Sigmoid colon (tissue), 7 donors: Measurements from ENCODE around the gene CNNM2. TPM values are rescaled to one million over a fixed set of nuclear protein-coding genes. Genes with fewer than 3 reads are reported as not detected.

Experiments used
- DNase-seq: peaks from one replicate; pipeline ENCODE4 v3.0.0-alpha.2; 2019
- H3K27ac ChIP-seq, 4 donors: fragments of 200-600 bp; sonication (generic); one replicate each; pipeline ENCODE4 v1.5.1; 2016 to 2019; ENCODE audit warnings: mild to moderate bottlenecking in 1 of 4
- H3K27me3 ChIP-seq, 3 donors: fragments of 200-600 bp; sonication (generic); one replicate each; pipeline ENCODE4 v1.5.1; 2019; ENCODE audit warnings: mild to moderate bottlenecking in 1 of 3
- H3K36me3 ChIP-seq, 4 donors: fragments of 200-600 bp; sonication (generic); one replicate each; pipeline ENCODE4 v1.5.1; 2016 to 2019
- H3K4me1 ChIP-seq, 4 donors: fragments of 200-600 bp; sonication (generic); one replicate each; pipeline ENCODE4 v1.5.1; 2017 to 2019
- H3K4me3 ChIP-seq, 4 donors: fragments of 200-600 bp; sonication (generic); one replicate each; pipeline ENCODE4 v1.5.1; 2017 to 2019; ENCODE audit warnings: mild to moderate bottlenecking in 2 of 4, moderate library complexity in 1 of 4
- H3K9me3 ChIP-seq, 4 donors: fragments of 200-600 bp in 3 of 4; sonication (generic) in 3 of 4; one replicate each; pipeline versions ENCODE4 v1.5.1 to v1.6.1; 2013 to 2019
- EP300 ChIP-seq, 4 donors: sonication (generic); formaldehyde crosslinking; IDR thresholded peaks; one replicate each; pipeline ENCODE4 v1.6.1; 2017; ENCODE audit warnings: antibody characterized with exemption in 4 of 4
- POLR2A ChIP-seq, 2 donors: fragments of 450-650 bp; IDR thresholded peaks; one replicate each; pipeline ENCODE4 v1.6.1; 2016; ENCODE audit warnings: antibody characterized with exemption in 2 of 2, mild to moderate bottlenecking in 2 of 2, moderate library complexity in 2 of 2
- POLR2AphosphoS5 ChIP-seq, 4 donors: sonication (generic); formaldehyde crosslinking; IDR thresholded peaks; one replicate each; pipeline ENCODE4 v1.6.1; 2017; ENCODE audit warnings: antibody characterized with exemption in 4 of 4
- WGBS, 2 donors: extraction: QIAGEN DNeasy Blood & Tissue Kit; methylation state at CpG; one replicate each; pipeline ENCODE4 v1.1.7; 2013; 5-methylcytosine and 5-hydroxymethylcytosine counted together
- intact Hi-C: fragments of 100-400 bp; cut with DNase I; formaldehyde crosslinking; loops from one replicate; pipeline ENCODE4 v1.15.1; 2023
- polyA plus RNA-seq, 3 donors: library from polyadenylated mRNA; stranded (reverse); fragments of 200-250 nt; gene quantifications; one replicate each; pipeline ENCODE4 v1.2.3, GENCODE V29; 2013
- total RNA-seq, 4 donors: library from RNA; depleted of rRNA; stranded (reverse); fragments of >200 nt; gene quantifications; one replicate each; pipeline ENCODE4 v1.1.0, GENCODE V29; 2016
- TF ChIP-seq, protein P1 (sequence below), 4 experiments: fragments of 450-650 bp in 3 of 4; fragments of 200-600 bp in 1 of 4; IDR thresholded peaks; one replicate each; pipeline ENCODE4 v1.5.1; 2016 to 2019; ENCODE audit warnings: antibody characterized with exemption in 4 of 4, mild to moderate bottlenecking in 3 of 4, moderate library complexity in 2 of 4
- donor health status: healthy with polysubstance abuse.
- donor health status: Bipolar disorder and iron deficiency.
- donor health status: healthy.

CNNM2 gene
- total and polyA plus RNA-seq, 7 donors: 2.4 to 11.1 (median 5.8) TPM

DNA sequence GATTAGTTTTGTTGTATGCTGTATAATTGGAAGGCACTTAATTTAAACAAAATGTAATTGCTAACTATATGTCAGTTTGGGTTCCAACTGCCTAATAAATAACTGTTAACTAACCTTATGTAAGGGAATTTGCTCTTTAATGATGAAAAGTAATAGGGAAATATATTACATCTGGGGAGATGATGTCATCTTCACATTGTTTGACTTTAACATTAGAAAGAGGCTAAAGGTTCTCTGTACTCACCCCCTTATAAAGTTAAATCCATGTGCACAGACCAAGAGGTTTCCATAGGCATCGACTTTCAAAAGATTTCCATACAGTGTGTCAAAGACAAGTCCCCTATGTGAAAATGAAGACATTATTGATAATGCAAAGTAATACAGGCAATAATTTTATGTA is 187.4 kb downstream of the CNNM2 start:
- H3K27ac ChIP-seq: no peak overlapping the region
- H3K9me3 ChIP-seq: no peaks in the 10 kb centered on the region
- no peak overlapping the region for H3K4me3 ChIP-seq
- peaks cover 0 to 17% (median 10%) of the 10 kb centered on the region in 4 donors for H3K4me1 ChIP-seq
- H3K36me3 ChIP-seq: peaks cover 0 to 44% (median 13%) of the 10 kb centered on the region in 4 donors
- no peaks in the 10 kb centered on the region for H3K27me3 ChIP-seq
- 89 to 95% methylated on average over 1 of the region's 1 CpG for WGBS, 2 donors
- intact Hi-C loops: loop anchor here (10.0 kb wide), 1 partner anchor 139 kb away; the partner anchor contains the start of gene RPEL1
- TF ChIP-seq POLR2A (IDR thresholded peaks at IDR 0.05) (no peak), EP300 (IDR thresholded peaks at IDR 0.05) (no peak), POLR2AphosphoS5 (IDR thresholded peaks at IDR 0.05) (no peak)
- TF ChIP-seq, protein P1, sequence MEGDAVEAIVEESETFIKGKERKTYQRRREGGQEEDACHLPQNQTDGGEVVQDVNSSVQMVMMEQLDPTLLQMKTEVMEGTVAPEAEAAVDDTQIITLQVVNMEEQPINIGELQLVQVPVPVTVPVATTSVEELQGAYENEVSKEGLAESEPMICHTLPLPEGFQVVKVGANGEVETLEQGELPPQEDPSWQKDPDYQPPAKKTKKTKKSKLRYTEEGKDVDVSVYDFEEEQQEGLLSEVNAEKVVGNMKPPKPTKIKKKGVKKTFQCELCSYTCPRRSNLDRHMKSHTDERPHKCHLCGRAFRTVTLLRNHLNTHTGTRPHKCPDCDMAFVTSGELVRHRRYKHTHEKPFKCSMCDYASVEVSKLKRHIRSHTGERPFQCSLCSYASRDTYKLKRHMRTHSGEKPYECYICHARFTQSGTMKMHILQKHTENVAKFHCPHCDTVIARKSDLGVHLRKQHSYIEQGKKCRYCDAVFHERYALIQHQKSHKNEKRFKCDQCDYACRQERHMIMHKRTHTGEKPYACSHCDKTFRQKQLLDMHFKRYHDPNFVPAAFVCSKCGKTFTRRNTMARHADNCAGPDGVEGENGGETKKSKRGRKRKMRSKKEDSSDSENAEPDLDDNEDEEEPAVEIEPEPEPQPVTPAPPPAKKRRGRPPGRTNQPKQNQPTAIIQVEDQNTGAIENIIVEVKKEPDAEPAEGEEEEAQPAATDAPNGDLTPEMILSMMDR (IDR thresholded peaks at IDR 0.05): no peak
- no peak for DNase-seq

DNA sequence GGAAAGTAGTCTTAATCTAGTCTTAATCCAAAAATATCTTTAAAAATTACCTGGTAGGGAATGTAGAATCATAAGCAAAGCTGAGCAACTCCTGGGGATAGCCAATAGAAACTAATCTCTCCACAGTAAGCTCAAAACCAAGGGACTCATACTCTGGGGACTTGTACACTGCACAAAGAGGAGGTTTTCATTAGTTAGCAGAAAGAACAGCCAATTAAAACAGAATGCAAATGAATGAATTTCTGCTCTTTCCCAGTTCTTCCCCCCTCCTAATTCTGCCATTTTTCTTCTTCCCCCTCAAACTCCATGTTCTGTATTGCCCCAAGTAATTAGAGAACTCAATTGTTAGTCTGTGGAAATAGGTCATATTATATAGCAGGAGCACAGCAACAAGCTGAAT is 188.4 kb downstream of the CNNM2 start:
- no peak for DNase-seq
- peaks cover 0 to 28% (median 20%) of the 10 kb centered on the region in 4 donors for H3K4me1 ChIP-seq
- H3K27ac ChIP-seq: no peak overlapping the region
- H3K36me3 ChIP-seq: peaks cover 0 to 34% (median 9%) of the 10 kb centered on the region in 4 donors
- intact Hi-C loops: loop anchor here (10.0 kb wide), 1 partner anchor 138 kb away; the partner anchor contains the start of gene RPEL1
- H3K4me3 ChIP-seq: no peak overlapping the region
- H3K27me3 ChIP-seq: no peaks in the 10 kb centered on the region
- TF ChIP-seq, protein P1 (IDR thresholded peaks at IDR 0.05): no peak
- TF ChIP-seq POLR2A (IDR thresholded peaks at IDR 0.05): no peak
- TF ChIP-seq POLR2AphosphoS5 (IDR thresholded peaks at IDR 0.05): no peak
- TF ChIP-seq EP300 (IDR thresholded peaks at IDR 0.05): no peak
- H3K9me3 ChIP-seq: no peaks in the 10 kb centered on the region

DNA sequence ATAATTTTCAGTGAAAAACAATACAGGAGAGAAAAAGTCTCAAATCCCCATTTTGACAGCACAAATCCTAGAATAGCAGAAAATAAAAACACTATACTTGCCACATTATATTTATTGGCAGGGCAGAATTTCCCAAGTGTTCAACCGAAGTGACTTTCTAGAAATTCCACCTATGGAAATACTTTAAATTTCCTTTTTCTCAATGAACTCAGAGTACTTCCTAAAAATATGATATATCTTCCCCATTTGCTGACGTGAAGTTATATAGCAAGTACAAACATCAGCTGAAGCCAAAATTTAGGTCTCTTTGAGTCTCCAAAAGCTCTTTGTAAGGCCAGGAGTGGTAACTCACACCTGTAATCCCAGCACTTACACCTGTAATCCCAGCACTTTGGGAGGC is 191.7 kb downstream of the CNNM2 start:
- Histone ChIP-seq H3K27ac (peak overlapping the region; percentile 71 to 78 (median 73)), H3K4me1 (peaks cover 2 to 38% (median 30%) of the 10 kb centered on the region in 4 donors), H3K27me3 (no peaks in the 10 kb centered on the region), H3K36me3 (peaks cover 0 to 10% (median under 1%) of the 10 kb centered on the region in 4 donors), H3K4me3 (no peak overlapping the region), H3K9me3 (no peaks in the 10 kb centered on the region)
- no peak for DNase-seq
- TF ChIP-seq, protein P1 (IDR thresholded peaks at IDR 0.05): no peak
- TF ChIP-seq EP300 (IDR thresholded peaks at IDR 0.05) (no peak), POLR2A (IDR thresholded peaks at IDR 0.05) (no peak), POLR2AphosphoS5 (IDR thresholded peaks at IDR 0.05) (no peak)
- WGBS, 2 donors: 92 to 98% methylated on average over 2 of the region's 2 CpGs
- intact Hi-C loops: loop anchor here (2.0 to 10.0 kb wide), 2 partner anchors 83 to 135 kb away; partner anchors contain the start of genes NT5C2 and RPEL1

DNA sequence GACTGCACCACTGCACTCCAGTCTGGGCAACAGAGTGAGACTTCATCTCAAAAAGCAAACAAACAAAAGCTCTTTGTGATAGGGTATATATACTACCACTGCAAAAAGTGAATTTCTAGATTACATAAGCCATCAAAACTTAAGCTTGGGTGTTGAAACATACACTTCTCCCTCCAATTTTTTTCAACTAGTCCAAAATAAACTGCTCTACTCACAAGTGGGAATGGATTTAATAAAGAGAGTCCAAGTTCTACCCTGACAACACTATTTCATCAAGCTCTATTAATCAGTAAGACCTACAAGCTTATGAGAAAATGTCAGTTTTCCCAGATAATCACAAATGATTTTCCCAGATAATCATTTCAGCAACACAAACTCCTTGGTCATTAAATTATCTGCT is 192.3 kb downstream of the CNNM2 start:
- Histone ChIP-seq H3K9me3 (no peaks in the 10 kb centered on the region), H3K4me3 (no peak overlapping the region), H3K27ac (peak overlapping the region; percentile 71 to 78 (median 73)), H3K36me3 (peaks cover 0 to 4% (median 0%) of the 10 kb centered on the region in 4 donors), H3K27me3 (no peaks in the 10 kb centered on the region), H3K4me1 (peaks cover 2 to 38% (median 30%) of the 10 kb centered on the region in 4 donors)
- DNase-seq: no peak
- intact Hi-C loops: loop anchor here (2.0 kb wide), 1 partner anchor 82 kb away; the partner anchor contains the start of gene NT5C2
- TF ChIP-seq EP300 (IDR thresholded peaks at IDR 0.05) (no peak), POLR2AphosphoS5 (IDR thresholded peaks at IDR 0.05) (no peak)

DNA sequence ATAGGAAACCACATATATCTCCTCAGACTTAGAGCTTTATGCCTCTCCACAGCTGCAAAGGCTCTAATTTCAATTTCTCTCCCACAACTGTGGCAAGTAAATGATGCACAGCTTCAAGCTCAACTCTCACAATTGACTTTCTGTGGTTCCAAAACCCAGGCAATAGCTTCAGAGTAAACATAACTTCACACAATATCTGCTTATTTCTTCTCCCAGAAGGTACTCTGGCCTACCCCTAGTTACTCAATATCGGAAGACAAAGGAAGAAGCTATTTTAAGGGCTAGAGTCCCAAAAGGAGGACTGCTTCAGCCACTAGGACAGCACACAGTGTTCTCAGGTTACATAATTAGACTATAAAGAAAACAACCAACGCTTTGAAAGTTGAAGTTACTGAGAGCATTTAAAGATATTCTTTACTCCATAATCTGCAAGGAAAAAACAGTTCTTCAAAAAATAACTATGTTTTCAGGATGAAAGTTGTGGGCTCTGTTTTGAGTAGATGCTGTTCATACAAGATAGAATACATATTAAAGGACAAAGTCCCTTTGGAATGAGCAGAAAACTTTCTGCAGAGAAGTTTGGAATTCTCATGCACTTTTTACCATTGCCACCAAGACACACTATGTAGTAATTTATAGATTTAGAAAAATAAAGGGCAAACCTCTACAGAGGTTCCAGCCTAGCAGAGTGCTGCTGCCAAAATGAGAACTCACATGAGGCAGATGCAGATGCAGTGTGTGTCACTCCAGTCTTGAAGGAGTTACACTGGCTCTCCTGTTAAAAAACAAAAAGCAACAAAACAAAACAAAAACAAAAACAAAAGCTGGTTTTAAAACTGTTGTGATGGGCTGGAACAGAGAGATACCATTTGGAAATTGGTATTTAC is 193.2 kb downstream of the CNNM2 start:
- TF ChIP-seq, protein P1 (IDR thresholded peaks at IDR 0.05): no peak
- peak in 2 of 4 donors; percentile 42 to 50 for TF ChIP-seq EP300 (IDR thresholded peaks at IDR 0.05)
- TF ChIP-seq POLR2AphosphoS5 (IDR thresholded peaks at IDR 0.05): peak in 3 of 4 donors; percentile 20 to 37 (median 33)
- 52 to 78% methylated on average over 2 of the region's 2 CpGs for WGBS, 2 donors
- Histone ChIP-seq H3K9me3 (no peaks in the 10 kb centered on the region), H3K27ac (peak overlapping the region; percentile 71 to 78 (median 73)), H3K4me3 (no peak overlapping the region), H3K4me1 (peaks cover 2 to 38% (median 30%) of the 10 kb centered on the region in 4 donors), H3K27me3 (no peaks in the 10 kb centered on the region), H3K36me3 (no peaks in the 10 kb centered on the region)
- no peak for DNase-seq
- intact Hi-C loops: loop anchor here (2.0 kb wide), 1 partner anchor 82 kb away; the partner anchor contains the start of gene NT5C2
